CD4-positive, alpha-beta T cell (primary cell): ENCODE measurements around the gene IL23A. TPM values are rescaled to one million over a fixed set of nuclear protein-coding genes. Genes with fewer than 3 reads are reported as not detected.
"Not testable (repeated sequence)": the region's sequence is repeated elsewhere in the genome, so short reads cannot be mapped to it uniquely, and the experiment has no call there.

Source experiments
- ATAC-seq: fragments of 200-7000 bp; cut with Tn5 transposase; one replicate; pipeline ENCODE4 v1.10.0; 2022; ENCODE audit warnings: mild to moderate bottlenecking; ENCODE audit not compliant: poor library complexity
- CTCF ChIA-PET: fragments of 350-600 bp; sonication (Branson Sonifier 250); formaldehyde crosslinking; loops from one replicate; lab custom pipeline; 2021; ENCODE audit warnings: antibody characterized with exemption, inconsistent platforms; lab: Charles Lee
- POLR2A ChIA-PET: fragments of 350-600 bp; sonication (Branson Sonifier 250); formaldehyde crosslinking; loops from one replicate; lab custom pipeline; 2021; ENCODE audit warnings: antibody characterized with exemption, inconsistent platforms; lab: Charles Lee
- DNase-seq, 14 experiments: peaks; one replicate each; pipeline ENCODE4 v3.0.0-alpha.2; 2013 to 2020; ENCODE audit warnings: mixed read lengths in 2 of 14
- H3K27ac ChIP-seq, 2 donors: one replicate each; pipeline versions ENCODE4 v1.5.1 to v1.7.0; 2013; ENCODE audit warnings: low read length in 2 of 2, low read depth in 1 of 2, mild to moderate bottlenecking in 1 of 2
- H3K27me3 ChIP-seq, 2 experiments: 1 replicate in 1 of 2; 2 replicates in 1 of 2; pipeline versions ENCODE4 v1.6.1 to v1.7.0; 2013; ENCODE audit warnings: low read length in 2 of 2, control low read depth in 1 of 2, mild to moderate bottlenecking in 1 of 2, moderate library complexity in 1 of 2; ENCODE audit not compliant: insufficient read depth in 2 of 2, control insufficient read depth in 1 of 2
- H3K36me3 ChIP-seq: one replicate; pipeline ENCODE4 v1.6.1; 2013; ENCODE audit warnings: low read length, control low read depth; ENCODE audit not compliant: insufficient read depth
- H3K4me1 ChIP-seq: one replicate; pipeline ENCODE4 v1.6.1; 2013; ENCODE audit warnings: low read length, control low read depth; ENCODE audit not compliant: insufficient read depth
- H3K4me3 ChIP-seq: one replicate; pipeline ENCODE4 v1.5.1; 2013; ENCODE audit warnings: mild to moderate bottlenecking, low read length, moderate library complexity
- H3K9me3 ChIP-seq, 2 experiments: 1 replicate in 1 of 2; 2 replicates in 1 of 2; pipeline versions ENCODE4 v1.6.1 to v1.7.0; 2013; ENCODE audit warnings: low read length in 2 of 2, mild to moderate bottlenecking in 2 of 2, control low read depth in 1 of 2, moderate library complexity in 1 of 2; ENCODE audit not compliant: control insufficient read depth in 1 of 2, insufficient read depth in 1 of 2
- H3K27ac Mint-ChIP-seq: one replicate; pipeline ENCODE4 v1.8.0; 2020; ENCODE audit warnings: mixed read lengths
- H3K27me3 Mint-ChIP-seq: one replicate; pipeline ENCODE4 v1.8.0; 2021; ENCODE audit warnings: mixed read lengths
- H3K36me3 Mint-ChIP-seq: one replicate; pipeline ENCODE4 v1.8.0; 2021; ENCODE audit warnings: low read depth, mixed read lengths
- H3K4me1 Mint-ChIP-seq: one replicate; pipeline ENCODE4 v1.8.0; 2021; ENCODE audit warnings: low read depth, mixed read lengths
- H3K4me3 Mint-ChIP-seq: one replicate; pipeline ENCODE4 v1.8.0; 2020; ENCODE audit warnings: mild to moderate bottlenecking, mixed read lengths
- H3K9me3 Mint-ChIP-seq: one replicate; pipeline ENCODE4 v1.8.0; 2020; ENCODE audit warnings: mixed read lengths
- CTCF ChIP-seq: fragments of 200-600 bp; IDR thresholded peaks from one replicate; pipeline ENCODE4 v1.8.0; 2022; ENCODE audit warnings: antibody characterized with exemption, mild to moderate bottlenecking
- intact Hi-C, 2 experiments: fragments of 100-400 bp; cut with DNase I in 1 of 2; cut with micrococcal nuclease in 1 of 2; formaldehyde crosslinking; loops; one replicate each; pipeline versions ENCODE4 v1.15.1 to v1.9.0; 2023 to 2025; cut with DNase I, micrococcal nuclease
- total RNA-seq, 174 experiments: library from RNA in 2 of 174; stranded (reverse) in 2 of 174; gene quantifications; one replicate each; pipeline ENCODE4 v1.2.3 and lab custom pipeline; 2021 to 2026

Gene IL23A
- total RNA-seq, 2 experiments from 2014 or later = 25.2 to 27.5 TPM

- Mint-ChIP-seq H3K36me3 (peaks cover 60% of the 10 kb centered on the region), H3K27me3 (no peaks in the 10 kb centered on the region), H3K27ac (peak overlapping the region; percentile 75), H3K4me3 (no peak overlapping the region), H3K4me1 (peaks cover 44% of the 10 kb centered on the region), H3K9me3 (no peaks in the 10 kb centered on the region)
- POLR2A ChIA-PET = interaction anchor here (1.1 to 4.3 kb wide), 3 partner anchors 17 to 83 kb away, joined by 3 to 33 read pairs (median 9); partner anchors contain the start of genes CNPY2 and STAT2
- intact Hi-C loops = no loop called here
- Histone ChIP-seq H3K27me3 (no peaks in the 10 kb centered on the region), H3K4me1 (peaks cover 37% of the 10 kb centered on the region), H3K36me3 (peaks cover 45% of the 10 kb centered on the region), H3K9me3 (no peaks in the 10 kb centered on the region), H3K4me3 (no peak overlapping the region), H3K27ac (peak overlapping the region; percentile 44 to 52)
- no peak for DNase-seq
- CTCF ChIA-PET = interaction anchor here (0.8 to 0.9 kb wide), 2 partner anchors 19 to 25 kb away, joined by 4 read pairs; partner anchors contain the start of genes CNPY2 and STAT2
- TF ChIP-seq CTCF = no peak
- ATAC-seq = no peak
Measured at GRCh38 chr12:56341616-56342015, 2.9 kb downstream of the IL23A start.

- ATAC-seq, H3K9me3 Mint-ChIP-seq, H3K27me3 Mint-ChIP-seq, H3K9me3 ChIP-seq, H3K4me3 ChIP-seq, intact Hi-C loops, DNase-seq, H3K27ac ChIP-seq, H3K27me3 ChIP-seq, H3K4me3 Mint-ChIP-seq: not testable (repeated sequence)
- H3K4me1 Mint-ChIP-seq = peaks cover 39% of the 10 kb centered on the region
- CTCF ChIA-PET = interaction anchor here (0.8 to 1.3 kb wide), 3 partner anchors 16 to 122 kb away, joined by 3 to 4 read pairs (median 3); partner anchors contain the start of gene STAT2
- POLR2A ChIA-PET = interaction anchor here (1.0 to 4.3 kb wide), 4 partner anchors 9 to 82 kb away, joined by 3 to 33 read pairs (median 6); partner anchors contain the start of genes CNPY2 and STAT2
- Histone ChIP-seq H3K4me1 (peaks cover 37% of the 10 kb centered on the region), H3K36me3 (peaks cover 52% of the 10 kb centered on the region)
- H3K36me3 Mint-ChIP-seq = peaks cover 66% of the 10 kb centered on the region
- H3K27ac Mint-ChIP-seq = peak overlapping the region; percentile 5
Measured at GRCh38 chr12:56342290-56342689, 3.6 kb downstream of the IL23A start.

GRCh38 chr12:56346675-56347074, 8.0 kb downstream of the IL23A start:
- Histone ChIP-seq H3K36me3 (peaks cover 78% of the 10 kb centered on the region), H3K27ac (no peak overlapping the region), H3K4me3 (no peak overlapping the region), H3K9me3 (no peaks in the 10 kb centered on the region), H3K27me3 (no peaks in the 10 kb centered on the region), H3K4me1 (peaks cover under 1% of the 10 kb centered on the region)
- no peaks in the 10 kb centered on the region for H3K27me3 Mint-ChIP-seq
- intact Hi-C loops = no loop called here
- ChIA-PET POLR2A (interaction anchor here (1.2 to 2.7 kb wide), 3 partner anchors 8 to 31 kb away, joined by 5 to 15 read pairs (median 6); partner anchors contain the start of genes CNPY2, IL23A and STAT2), CTCF (interaction anchor here (0.8 to 1.5 kb wide), 8 partner anchors 9 to 122 kb away, joined by 3 to 8 read pairs (median 4); partner anchors contain the start of genes CNPY2, PAN2, SPRYD4 and STAT2)
- H3K4me1 Mint-ChIP-seq = peaks cover under 1% of the 10 kb centered on the region
- no peak for TF ChIP-seq CTCF
- H3K27ac Mint-ChIP-seq = no peak overlapping the region
- no peaks in the 10 kb centered on the region for H3K9me3 Mint-ChIP-seq
- DNase-seq = peak in 4 of 14 experiments; percentile 14 to 54 (median 30)
- ATAC-seq = no peak
- H3K36me3 Mint-ChIP-seq = peaks cover 81% of the 10 kb centered on the region
- H3K4me3 Mint-ChIP-seq = no peak overlapping the region

- H3K4me1 ChIP-seq, H3K9me3 Mint-ChIP-seq, H3K4me3 Mint-ChIP-seq, DNase-seq, H3K4me3 ChIP-seq, intact Hi-C loops, H3K27ac Mint-ChIP-seq, H3K4me1 Mint-ChIP-seq, H3K9me3 ChIP-seq, ATAC-seq, H3K27ac ChIP-seq, H3K27me3 Mint-ChIP-seq, H3K27me3 ChIP-seq: not testable (repeated sequence)
- ChIA-PET CTCF (interaction anchor here (0.8 to 1.5 kb wide), 8 partner anchors 10 to 121 kb away, joined by 3 to 8 read pairs (median 4); partner anchors contain the start of genes CNPY2, PAN2, SPRYD4 and STAT2), POLR2A (interaction anchor here (1.2 to 2.7 kb wide), 3 partner anchors 8 to 31 kb away, joined by 5 to 15 read pairs (median 6); partner anchors contain the start of genes CNPY2, IL23A and STAT2)
- H3K36me3 ChIP-seq = peaks cover 81% of the 10 kb centered on the region
- H3K36me3 Mint-ChIP-seq = peaks cover 81% of the 10 kb centered on the region
Measured at GRCh38 chr12:56347255-56347654, 8.6 kb downstream of the IL23A start.
